H9 (cell line): ENCODE data around the gene VRK1. TPM values are rescaled to one million over a fixed set of nuclear protein-coding genes. Genes with fewer than 3 reads are reported as not detected.

Source experiments
- DNase-seq: peaks from one replicate; pipeline ENCODE4 v3.0.0-alpha.2; 2017
- H2AFZ ChIP-seq: one replicate; pipeline ENCODE4 v1.6.1; 2013; ENCODE audit warnings: mild to moderate bottlenecking, low read length, control low read depth, moderate library complexity
- H2AK5ac ChIP-seq: 2 replicates; pipeline ENCODE4 v1.6.1; 2013; ENCODE audit warnings: low read length, control low read depth, mixed read lengths; ENCODE audit not compliant: insufficient read length
- H2BK120ac ChIP-seq: one replicate; pipeline ENCODE4 v1.6.1; 2013; ENCODE audit warnings: low read depth, mild to moderate bottlenecking, low read length, control low read depth, inconsistent platforms; ENCODE audit not compliant: poor library complexity, severe bottlenecking
- H2BK12ac ChIP-seq: 2 replicates; pipeline ENCODE4 v1.6.1; 2013; ENCODE audit warnings: low read length, control low read depth, mixed read lengths, low read depth; ENCODE audit not compliant: insufficient read length
- H2BK15ac ChIP-seq: 2 replicates; pipeline ENCODE4 v1.6.1; 2013; ENCODE audit warnings: low read depth, low read length, control low read depth
- H2BK20ac ChIP-seq: one replicate; pipeline ENCODE4 v1.6.1; 2013; ENCODE audit warnings: low read depth, mild to moderate bottlenecking, low read length, control low read depth, inconsistent platforms; ENCODE audit not compliant: poor library complexity, severe bottlenecking
- H2BK5ac ChIP-seq: 2 replicates; pipeline ENCODE4 v1.6.1; 2013; ENCODE audit warnings: low read length, control low read depth, mixed read lengths; ENCODE audit not compliant: insufficient read length
- H3K14ac ChIP-seq: 2 replicates; pipeline ENCODE4 v1.6.1; 2013; ENCODE audit warnings: low read length, control low read depth; ENCODE audit not compliant: insufficient read depth
- H3K18ac ChIP-seq: 2 replicates; pipeline ENCODE4 v1.6.1; 2013; ENCODE audit warnings: low read depth, mild to moderate bottlenecking, mixed read lengths, low read length, control low read depth; ENCODE audit not compliant: insufficient read length
- H3K23ac ChIP-seq: 2 replicates; pipeline ENCODE4 v1.6.1; 2013; ENCODE audit warnings: low read length, control low read depth, mixed read lengths, low read depth; ENCODE audit not compliant: insufficient read length
- H3K23me2 ChIP-seq: 2 replicates; pipeline ENCODE4 v1.6.1; 2013; ENCODE audit warnings: low read depth, mild to moderate bottlenecking, mixed read lengths, low read length, control low read depth; ENCODE audit not compliant: insufficient read length, poor library complexity, severe bottlenecking
- H3K27ac ChIP-seq: 2 replicates; pipeline ENCODE4 v1.5.1; 2013; ENCODE audit warnings: low read length, control low read depth, mixed read lengths, low read depth; ENCODE audit not compliant: insufficient read length
- H3K27me3 ChIP-seq: 2 replicates; pipeline ENCODE4 v1.6.1; 2013; ENCODE audit warnings: low read length, control low read depth, inconsistent platforms; ENCODE audit not compliant: insufficient read depth
- H3K4ac ChIP-seq: 2 replicates; pipeline ENCODE4 v1.6.1; 2013; ENCODE audit warnings: low read depth, mild to moderate bottlenecking, control low read depth, inconsistent platforms, low read length, moderate library complexity
- H3K4me1 ChIP-seq: 2 replicates; pipeline ENCODE4 v1.6.1; 2013; ENCODE audit warnings: low read length, control low read depth, inconsistent platforms; ENCODE audit not compliant: insufficient read depth
- H3K4me2 ChIP-seq: 2 replicates; pipeline ENCODE4 v1.6.1; 2013; ENCODE audit warnings: low read length, control low read depth, mixed read lengths; ENCODE audit not compliant: insufficient read length, insufficient read depth
- H3K56ac ChIP-seq: 2 replicates; pipeline ENCODE4 v1.6.1; 2013; ENCODE audit warnings: low read depth, mild to moderate bottlenecking, mixed read lengths, low read length, control low read depth; ENCODE audit not compliant: insufficient read length
- H3K79me1 ChIP-seq: 2 replicates; pipeline ENCODE4 v1.6.1; 2013; ENCODE audit warnings: low read depth, mild to moderate bottlenecking, moderate library complexity, low read length, control low read depth, inconsistent platforms; ENCODE audit not compliant: insufficient read depth, poor library complexity, severe bottlenecking
- H3K79me2 ChIP-seq: 2 replicates; pipeline ENCODE4 v1.6.1; 2013; ENCODE audit warnings: low read length, control low read depth, inconsistent platforms; ENCODE audit not compliant: insufficient read depth
- H3K9ac ChIP-seq: 2 replicates; pipeline ENCODE4 v1.6.1; 2013; ENCODE audit warnings: low read length, control low read depth, mixed read lengths; ENCODE audit not compliant: insufficient read length; ENCODE audit errors: extremely low read depth
- H3K9me3 ChIP-seq: one replicate; pipeline ENCODE4 v1.6.1; 2013; ENCODE audit warnings: low read depth, low read length, inconsistent platforms; ENCODE audit not compliant: control insufficient read depth
- H3T11ph ChIP-seq: one replicate; pipeline ENCODE4 v1.6.1; 2013; ENCODE audit warnings: mild to moderate bottlenecking, low read length, control low read depth, inconsistent platforms
- H4K20me1 ChIP-seq: one replicate; pipeline ENCODE4 v1.6.1; 2013; ENCODE audit not compliant: control insufficient read depth, insufficient read length, insufficient read depth
- H4K5ac ChIP-seq: 2 replicates; pipeline ENCODE4 v1.6.1; 2013; ENCODE audit warnings: low read depth, mild to moderate bottlenecking, mixed read lengths, low read length, control low read depth; ENCODE audit not compliant: insufficient read length
- H4K8ac ChIP-seq: replicated peaks from 2 replicates; pipeline ENCODE4 v1.6.1; 2013; ENCODE audit warnings: low read length, control low read depth, mixed read lengths, low read depth; ENCODE audit not compliant: insufficient read length
- H4K91ac ChIP-seq: 2 replicates; pipeline ENCODE4 v1.6.1; 2013; ENCODE audit warnings: low read depth, mild to moderate bottlenecking, moderate library complexity, mixed read lengths, low read length, control low read depth; ENCODE audit not compliant: insufficient read length
- H3K27ac Mint-ChIP-seq, 3 experiments: 2 replicates in 2 of 3; 3 replicates in 1 of 3; pipeline ENCODE4 v1.8.0; 2020 to 2021; ENCODE audit warnings: mixed read lengths in 3 of 3, mild to moderate bottlenecking in 1 of 3, moderate library complexity in 1 of 3
- H3K27me3 Mint-ChIP-seq: 2 replicates; pipeline ENCODE4 v1.8.0; 2021; ENCODE audit warnings: low read depth, mild to moderate bottlenecking, moderate library complexity, mixed read lengths
- H3K36me3 Mint-ChIP-seq, 3 experiments: 2 replicates in 2 of 3; 3 replicates in 1 of 3; pipeline ENCODE4 v1.8.0; 2020 to 2021; ENCODE audit warnings: low read depth in 3 of 3, mixed read lengths in 3 of 3; ENCODE audit not compliant: insufficient read depth in 1 of 3
- H3K4me1 Mint-ChIP-seq, 2 experiments: 2 replicates each; pipeline ENCODE4 v1.8.0; 2020; ENCODE audit warnings: mixed read lengths in 2 of 2
- H3K4me3 Mint-ChIP-seq, 2 experiments: 2 replicates in 1 of 2; 3 replicates in 1 of 2; pipeline ENCODE4 v1.8.0; 2020 to 2021; ENCODE audit warnings: mild to moderate bottlenecking in 2 of 2, mixed read lengths in 2 of 2, moderate library complexity in 1 of 2
- H3K9me3 Mint-ChIP-seq, 2 experiments: 2 replicates in 1 of 2; 3 replicates in 1 of 2; pipeline ENCODE4 v1.8.0; 2020; ENCODE audit warnings: mild to moderate bottlenecking in 2 of 2, mixed read lengths in 2 of 2, moderate library complexity in 1 of 2
- CTCF ChIP-seq: fragments of 200-600 bp; sonication (generic); conservative IDR thresholded peaks from 3 replicates; pipeline ENCODE4 v1.8.0; 2021; ENCODE audit warnings: antibody characterized with exemption, mild to moderate bottlenecking
- WGBS: extraction: QIAGEN DNeasy Blood & Tissue Kit; methylation state at CpG from one replicate; pipeline ENCODE4 v1.1.7; 2013; ENCODE audit warnings: missing lambda C conversion rate, low lambda C conversion rate, mixed read lengths; ENCODE audit not compliant: insufficient read length; ENCODE audit errors: extremely low coverage; 5-methylcytosine and 5-hydroxymethylcytosine counted together
- total RNA-seq: library from RNA; stranded (reverse); gene quantifications from 2 replicates; pipeline ENCODE4 v1.2.1, GENCODE V29; 2021

Gene VRK1
- total RNA-seq, 1 experiment from 2014 or later = 55.7 TPM

GRCh38 chr14:96783915-96784224, 13.3 kb upstream of the VRK1 start:
- no CpG with 5 or more reads among the region's 4 CpGs for WGBS
- H2AFZ ChIP-seq = no peak overlapping the region
- no peak for DNase-seq
- Mint-ChIP-seq H3K4me3 (no peak overlapping the region), H3K36me3 (no peaks in the 10 kb centered on the region), H3K27me3 (peaks cover 6% of the 10 kb centered on the region), H3K4me1 (no peaks in the 10 kb centered on the region), H3K27ac (no peak overlapping the region), H3K9me3 (no peaks in the 10 kb centered on the region)
- H3K23me2 ChIP-seq = no peaks in the 10 kb centered on the region
- no peak overlapping the region for H3K56ac ChIP-seq
- no peak overlapping the region for H3T11ph ChIP-seq
- no peaks in the 10 kb centered on the region for H4K20me1 ChIP-seq
- TF ChIP-seq CTCF = no peak
- H3K14ac ChIP-seq = no peak overlapping the region
- H3K27me3 ChIP-seq = no peaks in the 10 kb centered on the region
- H3K79me2 ChIP-seq = no peaks in the 10 kb centered on the region
- no peaks in the 10 kb centered on the region for H3K4me1 ChIP-seq
- no peak overlapping the region for H3K4ac ChIP-seq
- H2BK15ac ChIP-seq = no peak overlapping the region
- H3K9ac ChIP-seq = no peak overlapping the region
- H4K5ac ChIP-seq = no peak overlapping the region
- no peak overlapping the region for H2BK20ac ChIP-seq
- H3K18ac ChIP-seq = no peak overlapping the region
- no peak overlapping the region for H2BK12ac ChIP-seq
- H3K9me3 ChIP-seq = no peaks in the 10 kb centered on the region
- no peak overlapping the region for H3K27ac ChIP-seq
- H3K79me1 ChIP-seq = no peaks in the 10 kb centered on the region
- no peak overlapping the region for H3K23ac ChIP-seq
- no peak overlapping the region for H2AK5ac ChIP-seq
- H4K8ac ChIP-seq = no peak overlapping the region
- H2BK120ac ChIP-seq = no peak overlapping the region
- H4K91ac ChIP-seq = no peak overlapping the region
- H2BK5ac ChIP-seq = no peak overlapping the region
- H3K4me2 ChIP-seq = no peak overlapping the region
